ENCODE results near the gene UBL4B. TPM values are rescaled to one million over a fixed set of nuclear protein-coding genes. Genes with fewer than 3 reads are reported as not detected.

The UBL4B gene
- total and polyA plus RNA-seq, 4 experiments from 2014 or later: not detected

GRCh38 chr1:110100335-110100734 lies 11.9 kb upstream of the UBL4B start:
- H3K4me1 Mint-ChIP-seq: no peaks in the 10 kb centered on the region
- ChIA-PET CTCF (ENCODE audit: partially characterized antibody) (interaction anchor here (1.1 to 4.0 kb wide), 4 partner anchors 9 to 41 kb away, joined by 3 to 14 read pairs (median 6); no protein-coding TSS in a partner anchor), POLR2A (ENCODE audit: partially characterized antibody) (no interaction called here)
- intact Hi-C loops (cut with micrococcal nuclease): no loop called here
- H3K4me3 ChIP-seq (ENCODE audit: low read length in 2 of 2): no peak overlapping the region
- H3K4me3 Mint-ChIP-seq: no peak overlapping the region
- no peaks in the 10 kb centered on the region for H3K9me3 ChIP-seq (ENCODE audit: control insufficient read depth in 1 of 2, low read length in 2 of 2)
- DNase-seq: no peak
- H3K36me3 Mint-ChIP-seq: no peaks in the 10 kb centered on the region
- no peak overlapping the region for H3K27ac Mint-ChIP-seq
- H3K36me3 ChIP-seq (ENCODE audit: insufficient read depth, low read length): no peaks in the 10 kb centered on the region
- peaks cover 4% of the 10 kb centered on the region in 2 donors for H3K27me3 Mint-ChIP-seq
- H3K27me3 ChIP-seq (ENCODE audit: insufficient read depth, low read length): no peaks in the 10 kb centered on the region
- no peaks in the 10 kb centered on the region for H3K9me3 Mint-ChIP-seq
- H3K27ac ChIP-seq (ENCODE audit: low read depth, low read length): no peak overlapping the region
- H3K4me1 ChIP-seq (ENCODE audit: insufficient read depth, low read length): no peaks in the 10 kb centered on the region

- CTCF ChIA-PET (ENCODE audit: partially characterized antibody): interaction anchor here (1.1 to 6.4 kb wide), 5 partner anchors 11 to 49 kb away, joined by 3 to 40 read pairs (median 20); partner anchors contain the start of gene UBL4B
- H3K27ac ChIP-seq (ENCODE audit: low read depth, low read length): no peak overlapping the region
These were observed 10.2 kb upstream of the UBL4B start for GRCh38 chr1:110102081-110102480.

DNA sequence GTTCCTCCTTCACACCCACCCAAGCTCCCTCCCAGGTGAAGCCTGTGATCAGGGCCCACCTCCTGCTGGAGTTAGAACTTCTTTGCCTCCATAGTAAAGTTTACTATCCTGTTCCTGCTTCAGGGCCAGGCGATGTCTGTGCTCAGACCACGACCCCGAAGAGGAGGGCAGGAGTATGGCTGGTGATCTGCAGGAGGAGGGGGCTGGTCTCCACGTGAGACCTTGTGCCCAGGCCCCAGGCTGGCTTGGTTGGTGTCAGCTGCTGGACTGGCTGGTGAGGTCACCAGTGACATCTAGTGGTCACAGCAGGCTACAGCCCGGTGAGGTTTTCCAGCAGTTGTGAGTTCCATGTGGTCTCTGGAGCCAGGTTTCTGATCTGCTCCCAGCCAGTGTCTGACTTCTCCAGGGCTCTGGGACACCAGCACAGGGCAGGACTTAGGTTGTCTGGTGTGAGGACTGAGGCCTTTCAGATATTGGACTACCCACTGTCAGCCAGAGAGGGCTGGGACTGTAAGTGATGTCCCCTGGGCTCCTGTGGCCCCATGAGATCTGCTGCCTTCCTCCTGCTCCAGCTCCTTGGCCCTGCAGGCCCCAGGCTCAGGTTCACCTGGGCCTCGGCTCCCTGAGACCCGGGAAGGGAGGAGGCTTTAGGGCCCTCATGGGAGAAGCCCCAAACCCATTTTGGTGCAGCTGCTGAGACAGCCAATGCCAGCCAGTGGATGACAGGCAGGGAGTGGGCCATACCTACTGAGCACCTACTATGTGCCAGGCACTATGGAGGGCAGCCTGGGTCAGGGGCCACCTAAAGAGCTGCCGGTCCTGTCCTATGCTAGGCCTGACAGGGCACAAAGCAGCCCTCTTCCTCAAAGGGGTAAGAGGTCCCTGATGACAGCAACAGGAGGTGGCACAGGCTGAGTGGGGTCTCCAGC lies 6.0 kb upstream of the UBL4B start:
- Mint-ChIP-seq H3K4me1 (no peaks in the 10 kb centered on the region), H3K4me3 (no peak overlapping the region), H3K27me3 (peaks cover 6 to 10% of the 10 kb centered on the region in 2 donors), H3K27ac (peak overlapping the region in 1 of 7 donors; percentile 56), H3K36me3 (no peaks in the 10 kb centered on the region), H3K9me3 (no peaks in the 10 kb centered on the region)
- intact Hi-C loops (cut with micrococcal nuclease): loop anchor here (1.0 kb wide), 1 partner anchor 53 kb away; no protein-coding TSS in a partner anchor
- no peaks in the 10 kb centered on the region for H3K4me1 ChIP-seq (ENCODE audit: insufficient read depth, low read length)
- H3K27ac ChIP-seq (ENCODE audit: low read depth, low read length): no peak overlapping the region
- DNase-seq: peak; percentile 43 to 56 (median 53)
- no peak overlapping the region for H3K4me3 ChIP-seq (ENCODE audit: low read length in 2 of 2)
- no peaks in the 10 kb centered on the region for H3K36me3 ChIP-seq (ENCODE audit: insufficient read depth, low read length)
- no peaks in the 10 kb centered on the region for H3K9me3 ChIP-seq (ENCODE audit: control insufficient read depth in 1 of 2, low read length in 2 of 2)
- CTCF ChIA-PET (ENCODE audit: partially characterized antibody): interaction anchor here (0.6 to 6.4 kb wide), 17 partner anchors 8 to 354 kb away, joined by 3 to 44 read pairs (median 5); no protein-coding TSS in a partner anchor
- POLR2A ChIA-PET (ENCODE audit: partially characterized antibody): no interaction called here
- H3K27me3 ChIP-seq (ENCODE audit: insufficient read depth, low read length): no peaks in the 10 kb centered on the region

More at GRCh38 chr1:110102081-110102480, 10.2 kb upstream of the UBL4B start:
- Histone ChIP-seq H3K4me1 (ENCODE audit: insufficient read depth, low read length) (no peaks in the 10 kb centered on the region), H3K36me3 (ENCODE audit: insufficient read depth, low read length) (no peaks in the 10 kb centered on the region), H3K27me3 (ENCODE audit: insufficient read depth, low read length) (no peaks in the 10 kb centered on the region), H3K4me3 (ENCODE audit: low read length in 2 of 2) (no peak overlapping the region), H3K9me3 (ENCODE audit: control insufficient read depth in 1 of 2, low read length in 2 of 2) (no peaks in the 10 kb centered on the region)
- no peak for DNase-seq
- no peaks in the 10 kb centered on the region for H3K9me3 Mint-ChIP-seq
- no peak overlapping the region for H3K4me3 Mint-ChIP-seq
- H3K27me3 Mint-ChIP-seq: peaks cover 1 to 4% of the 10 kb centered on the region in 2 donors
- intact Hi-C loops (cut with micrococcal nuclease): no loop called here
- no peaks in the 10 kb centered on the region for H3K4me1 Mint-ChIP-seq
- no peaks in the 10 kb centered on the region for H3K36me3 Mint-ChIP-seq
- POLR2A ChIA-PET (ENCODE audit: partially characterized antibody): no interaction called here
- no peak overlapping the region for H3K27ac Mint-ChIP-seq

- intact Hi-C loops (cut with micrococcal nuclease): no loop called here
- Mint-ChIP-seq H3K4me1 (no peaks in the 10 kb centered on the region), H3K36me3 (no peaks in the 10 kb centered on the region), H3K4me3 (no peak overlapping the region), H3K27ac (no peak overlapping the region), H3K9me3 (no peaks in the 10 kb centered on the region), H3K27me3 (peaks cover 10 to 21% of the 10 kb centered on the region in 2 donors)
- DNase-seq: no peak
- POLR2A ChIA-PET (ENCODE audit: partially characterized antibody): no interaction called here
- H3K36me3 ChIP-seq (ENCODE audit: insufficient read depth, low read length): no peaks in the 10 kb centered on the region
- H3K9me3 ChIP-seq (ENCODE audit: control insufficient read depth in 1 of 2, low read length in 2 of 2): no peaks in the 10 kb centered on the region
- H3K4me1 ChIP-seq (ENCODE audit: insufficient read depth, low read length): no peaks in the 10 kb centered on the region
- H3K27me3 ChIP-seq (ENCODE audit: insufficient read depth, low read length): no peaks in the 10 kb centered on the region
- CTCF ChIA-PET (ENCODE audit: partially characterized antibody): interaction anchor here (1.3 to 6.4 kb wide), 3 partner anchors 11 to 79 kb away, joined by 3 to 44 read pairs (median 40); no protein-coding TSS in a partner anchor
- no peak overlapping the region for H3K4me3 ChIP-seq (ENCODE audit: low read length in 2 of 2)
- H3K27ac ChIP-seq (ENCODE audit: low read depth, low read length): no peak overlapping the region
These were observed 4.3 kb upstream of the UBL4B start for GRCh38 chr1:110107867-110108469.

DNA sequence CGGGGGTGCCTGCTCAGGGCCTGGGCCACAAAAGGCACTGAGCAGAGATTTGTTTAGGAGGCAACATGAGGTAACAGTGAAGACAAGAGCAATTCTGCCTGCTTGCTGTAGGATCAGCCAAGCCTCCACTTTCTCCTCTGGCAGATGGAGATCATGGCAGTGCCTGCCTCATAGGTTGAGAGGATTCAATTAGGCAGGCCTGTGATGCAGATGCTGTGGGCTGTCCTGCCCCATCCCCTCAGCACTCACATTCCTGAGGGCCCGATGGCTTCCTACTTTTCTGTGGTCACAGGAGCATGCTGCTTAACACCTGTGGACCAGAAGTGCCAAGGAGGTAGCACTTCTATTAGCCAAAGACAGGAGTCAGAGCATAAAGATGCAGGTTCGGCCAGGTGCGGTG lies 1.2 kb upstream of the UBL4B start:
- H3K9me3 Mint-ChIP-seq: no peaks in the 10 kb centered on the region
- peaks cover 12 to 32% of the 10 kb centered on the region in 2 donors for H3K27me3 Mint-ChIP-seq
- intact Hi-C loops (cut with micrococcal nuclease): no loop called here
- H3K9me3 ChIP-seq (ENCODE audit: control insufficient read depth in 1 of 2, low read length in 2 of 2): no peaks in the 10 kb centered on the region
- H3K4me1 Mint-ChIP-seq: no peaks in the 10 kb centered on the region
- H3K4me3 Mint-ChIP-seq: no peak overlapping the region
- H3K27me3 ChIP-seq (ENCODE audit: insufficient read depth, low read length): no peaks in the 10 kb centered on the region
- POLR2A ChIA-PET (ENCODE audit: partially characterized antibody): no interaction called here
- CTCF ChIA-PET (ENCODE audit: partially characterized antibody): no interaction called here
- no peak overlapping the region for H3K27ac Mint-ChIP-seq
- no peak overlapping the region for H3K27ac ChIP-seq (ENCODE audit: low read depth, low read length)
- H3K36me3 ChIP-seq (ENCODE audit: insufficient read depth, low read length): no peaks in the 10 kb centered on the region
- DNase-seq: no peak
- H3K4me1 ChIP-seq (ENCODE audit: insufficient read depth, low read length): no peaks in the 10 kb centered on the region
- H3K36me3 Mint-ChIP-seq: no peaks in the 10 kb centered on the region
- H3K4me3 ChIP-seq (ENCODE audit: low read length in 2 of 2): no peak overlapping the region

DNA sequence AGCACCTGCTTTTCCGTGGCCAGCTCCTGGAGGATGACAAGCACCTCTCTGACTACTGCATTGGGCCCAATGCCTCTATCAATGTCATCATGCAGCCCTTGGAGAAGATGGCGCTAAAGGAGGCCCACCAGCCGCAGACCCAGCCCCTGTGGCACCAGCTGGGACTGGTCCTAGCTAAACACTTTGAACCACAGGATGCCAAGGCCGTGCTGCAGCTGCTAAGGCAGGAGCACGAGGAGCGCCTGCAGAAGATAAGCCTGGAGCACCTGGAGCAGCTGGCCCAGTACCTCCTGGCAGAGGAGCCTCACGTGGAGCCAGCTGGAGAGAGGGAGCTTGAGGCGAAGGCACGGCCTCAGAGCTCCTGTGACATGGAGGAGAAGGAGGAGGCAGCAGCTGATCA lies 413 bp downstream of the UBL4B start:
- no peaks in the 10 kb centered on the region for H3K4me1 Mint-ChIP-seq
- Histone ChIP-seq H3K36me3 (ENCODE audit: insufficient read depth, low read length) (no peaks in the 10 kb centered on the region), H3K9me3 (ENCODE audit: control insufficient read depth in 1 of 2, low read length in 2 of 2) (no peaks in the 10 kb centered on the region), H3K27ac (ENCODE audit: low read depth, low read length) (no peak overlapping the region), H3K4me1 (ENCODE audit: insufficient read depth, low read length) (no peaks in the 10 kb centered on the region), H3K27me3 (ENCODE audit: insufficient read depth, low read length) (peaks cover 4% of the 10 kb centered on the region), H3K4me3 (ENCODE audit: low read length in 2 of 2) (no peak overlapping the region)
- peaks cover 20 to 40% of the 10 kb centered on the region in 2 donors for H3K27me3 Mint-ChIP-seq
- no peaks in the 10 kb centered on the region for H3K9me3 Mint-ChIP-seq
- intact Hi-C loops (cut with micrococcal nuclease): no loop called here
- ChIA-PET CTCF (ENCODE audit: partially characterized antibody) (interaction anchor here (0.6 to 1.5 kb wide), 4 partner anchors 10 to 105 kb away, joined by 3 to 5 read pairs (median 3); no protein-coding TSS in a partner anchor), POLR2A (ENCODE audit: partially characterized antibody) (no interaction called here)
- H3K36me3 Mint-ChIP-seq: no peaks in the 10 kb centered on the region
- H3K4me3 Mint-ChIP-seq: no peak overlapping the region
- peak overlapping the region in 1 of 7 donors; percentile 47 for H3K27ac Mint-ChIP-seq
- DNase-seq: no peak

DNA sequence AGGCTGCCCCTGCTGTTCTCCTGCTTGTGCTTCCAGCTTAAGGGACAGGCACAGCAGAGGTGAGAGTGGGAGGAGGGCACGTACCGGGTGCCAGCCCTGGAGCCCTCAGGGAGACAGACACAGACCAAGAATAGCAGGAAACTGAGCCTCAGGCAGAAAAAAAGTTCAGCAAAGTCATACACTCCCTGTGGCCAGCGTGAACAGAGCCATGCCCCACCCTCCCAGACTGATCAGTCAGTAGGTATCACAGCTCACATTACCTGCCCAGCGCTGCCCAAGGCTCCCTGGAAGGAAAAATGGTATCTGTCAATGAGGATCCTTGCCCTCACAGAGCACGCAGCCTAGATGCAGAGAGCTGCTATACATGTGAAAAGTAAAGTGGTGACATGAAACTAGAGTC lies 1.3 kb downstream of the UBL4B start:
- intact Hi-C loops (cut with micrococcal nuclease): no loop called here
- peaks cover 20 to 43% of the 10 kb centered on the region in 2 donors for H3K27me3 Mint-ChIP-seq

More for the DNA sequence above, 1.3 kb downstream of the UBL4B start:
- H3K9me3 ChIP-seq (ENCODE audit: control insufficient read depth in 1 of 2, low read length in 2 of 2): no peaks in the 10 kb centered on the region
- CTCF ChIA-PET (ENCODE audit: partially characterized antibody): interaction anchor here (0.9 to 1.3 kb wide), 3 partner anchors 8 to 11 kb away, joined by 3 to 4 read pairs (median 3); no protein-coding TSS in a partner anchor
- H3K9me3 Mint-ChIP-seq: no peaks in the 10 kb centered on the region
- H3K4me3 ChIP-seq (ENCODE audit: low read length in 2 of 2): no peak overlapping the region
- no peaks in the 10 kb centered on the region for H3K36me3 ChIP-seq (ENCODE audit: insufficient read depth, low read length)
- DNase-seq: no peak
- H3K4me1 ChIP-seq (ENCODE audit: insufficient read depth, low read length): no peaks in the 10 kb centered on the region
- H3K4me3 Mint-ChIP-seq: no peak overlapping the region
- H3K36me3 Mint-ChIP-seq: no peaks in the 10 kb centered on the region
- H3K27ac Mint-ChIP-seq: no peak overlapping the region
- POLR2A ChIA-PET (ENCODE audit: partially characterized antibody): no interaction called here
- no peaks in the 10 kb centered on the region for H3K4me1 Mint-ChIP-seq
- H3K27ac ChIP-seq (ENCODE audit: low read depth, low read length): no peak overlapping the region
- peaks cover 4% of the 10 kb centered on the region for H3K27me3 ChIP-seq (ENCODE audit: insufficient read depth, low read length)

All from CD4-positive, alpha-beta memory T cell (primary cell).